Smooth muscle cell (in vitro differentiated cells): Measurements from ENCODE around the gene NAPA. TPM values are rescaled to one million over a fixed set of nuclear protein-coding genes. Genes with fewer than 3 reads are reported as not detected.

Experiments used
- DNase-seq: peaks from one replicate; lab custom pipeline; 2025; ENCODE audit not compliant: unreplicated experiment; lab: John Stamatoyannopoulos, UW
- H2AFZ ChIP-seq: fragments of 200-600 bp; sonication (generic); 2 replicates; pipeline ENCODE4 v1.6.0; 2016; ENCODE audit warnings: antibody characterized with exemption, low read depth, mild to moderate bottlenecking
- H3F3A ChIP-seq: fragments of 200-600 bp; sonication (generic); 2 replicates; pipeline ENCODE4 v1.6.0; 2017; ENCODE audit warnings: antibody characterized with exemption, low read depth
- H3K27ac ChIP-seq: fragments of 200-600 bp; sonication (generic); 2 replicates; pipeline ENCODE4 v1.5.1; 2016; ENCODE audit warnings: low read depth, mild to moderate bottlenecking
- H3K27me3 ChIP-seq: fragments of 200-600 bp; sonication (generic); 2 replicates; pipeline ENCODE4 v1.6.1; 2016; ENCODE audit warnings: low read depth, mild to moderate bottlenecking
- H3K36me3 ChIP-seq: fragments of 200-600 bp; sonication (generic); 2 replicates; pipeline ENCODE4 v1.5.1; 2016; ENCODE audit warnings: low read depth
- H3K4me1 ChIP-seq: fragments of 200-600 bp; sonication (generic); 2 replicates; pipeline ENCODE4 v1.5.1; 2016; ENCODE audit warnings: low read depth
- H3K4me2 ChIP-seq: fragments of 200-600 bp; sonication (generic); 2 replicates; pipeline ENCODE4 v1.6.0; 2016; ENCODE audit warnings: mild to moderate bottlenecking
- H3K4me3 ChIP-seq: fragments of 200-600 bp; sonication (generic); 2 replicates; pipeline ENCODE4 v1.5.1; 2016; ENCODE audit warnings: mild to moderate bottlenecking
- H3K79me2 ChIP-seq: fragments of 200-600 bp; sonication (generic); 2 replicates; pipeline ENCODE4 v1.6.0; 2016; ENCODE audit warnings: low read depth, mild to moderate bottlenecking
- H3K9ac ChIP-seq: fragments of 200-600 bp; sonication (generic); 2 replicates; pipeline ENCODE4 v1.6.0; 2016; ENCODE audit warnings: low read depth
- H3K9me3 ChIP-seq: fragments of 200-600 bp; sonication (generic); replicated peaks from 2 replicates; pipeline ENCODE4 v1.5.1; 2016; ENCODE audit warnings: low read depth
- H4K20me1 ChIP-seq: fragments of 200-600 bp; sonication (generic); 2 replicates; pipeline ENCODE4 v1.6.0; 2016; ENCODE audit warnings: low read depth
- WGBS: methylation state at CpG from one replicate; pipeline ENCODE4 v1.1.7; 2016; ENCODE audit warnings: low lambda C conversion rate; 5-methylcytosine and 5-hydroxymethylcytosine counted together
- polyA plus RNA-seq: library from polyadenylated mRNA; unstranded; fragments of >200 nt; fragmentation: Nextera tagmentation; extraction: Ambion mirVana; gene quantifications from 2 replicates; pipeline ENCODE4 v1.2.1, GENCODE V29; 2016
- total RNA-seq: library from RNA; depleted of rRNA; stranded (reverse); fragments of >200 nt; gene quantifications from 2 replicates; pipeline ENCODE4 v1.2.3, GENCODE V29; 2014
- TF ChIP-seq, protein P1 (sequence below): fragments of 200-600 bp; sonication (generic); IDR thresholded peaks from 2 replicates; pipeline ENCODE4 v1.5.1; 2017; ENCODE audit warnings: borderline replicate concordance, mild to moderate bottlenecking, antibody characterized with exemption; ENCODE audit not compliant: insufficient read depth, poor library complexity, severe bottlenecking

Gene NAPA
- total and polyA plus RNA-seq, 2 experiments from 2014 or later, result 65.0 to 78.7 TPM

DNA sequence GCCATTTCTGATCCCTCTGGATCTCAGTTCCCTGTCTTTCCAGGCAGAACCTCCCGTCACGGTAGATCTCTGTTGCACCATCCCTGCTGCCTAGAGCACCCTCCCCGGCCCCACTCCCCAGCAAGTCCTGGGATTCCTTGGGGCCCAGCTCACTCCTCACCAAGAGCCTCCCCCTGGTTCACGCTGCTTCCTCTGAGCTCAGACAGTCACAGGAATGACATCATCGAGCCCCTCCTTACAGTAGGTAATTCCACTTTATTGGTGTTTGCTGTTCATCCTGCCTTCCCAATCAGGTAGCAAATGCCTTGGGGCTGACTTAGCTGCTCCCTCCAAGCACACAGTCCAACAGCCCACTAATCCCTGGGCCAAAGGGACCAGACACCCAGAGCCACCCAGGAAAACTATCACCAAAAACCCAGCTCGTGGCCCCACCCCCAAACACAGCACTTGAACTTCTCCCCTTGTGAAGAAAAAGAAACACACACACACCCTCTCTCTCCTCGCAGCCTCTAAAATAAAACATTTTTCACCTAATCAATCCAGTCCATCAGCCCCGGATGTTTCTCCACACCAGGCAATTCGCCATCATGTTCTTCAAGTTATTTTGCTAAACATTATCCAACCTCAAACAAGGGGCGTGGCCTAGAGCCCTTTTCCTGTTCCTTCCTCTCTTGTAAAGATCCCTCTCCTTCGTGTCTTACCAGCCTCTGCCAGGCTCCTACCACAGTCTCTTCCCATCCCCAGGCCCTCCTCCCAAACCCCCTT lies 2.5 kb downstream of the NAPA start:
- H3F3A ChIP-seq, result no peaks in the 10 kb centered on the region
- H3K27me3 ChIP-seq, result no peaks in the 10 kb centered on the region
- DNase-seq, result no peak
- peaks cover 61% of the 10 kb centered on the region for H4K20me1 ChIP-seq
- H3K4me3 ChIP-seq, result peak overlapping the region; percentile 80
- no peaks in the 10 kb centered on the region for H3K9me3 ChIP-seq
- H2AFZ ChIP-seq, result no peak overlapping the region
- TF ChIP-seq, protein P1, sequence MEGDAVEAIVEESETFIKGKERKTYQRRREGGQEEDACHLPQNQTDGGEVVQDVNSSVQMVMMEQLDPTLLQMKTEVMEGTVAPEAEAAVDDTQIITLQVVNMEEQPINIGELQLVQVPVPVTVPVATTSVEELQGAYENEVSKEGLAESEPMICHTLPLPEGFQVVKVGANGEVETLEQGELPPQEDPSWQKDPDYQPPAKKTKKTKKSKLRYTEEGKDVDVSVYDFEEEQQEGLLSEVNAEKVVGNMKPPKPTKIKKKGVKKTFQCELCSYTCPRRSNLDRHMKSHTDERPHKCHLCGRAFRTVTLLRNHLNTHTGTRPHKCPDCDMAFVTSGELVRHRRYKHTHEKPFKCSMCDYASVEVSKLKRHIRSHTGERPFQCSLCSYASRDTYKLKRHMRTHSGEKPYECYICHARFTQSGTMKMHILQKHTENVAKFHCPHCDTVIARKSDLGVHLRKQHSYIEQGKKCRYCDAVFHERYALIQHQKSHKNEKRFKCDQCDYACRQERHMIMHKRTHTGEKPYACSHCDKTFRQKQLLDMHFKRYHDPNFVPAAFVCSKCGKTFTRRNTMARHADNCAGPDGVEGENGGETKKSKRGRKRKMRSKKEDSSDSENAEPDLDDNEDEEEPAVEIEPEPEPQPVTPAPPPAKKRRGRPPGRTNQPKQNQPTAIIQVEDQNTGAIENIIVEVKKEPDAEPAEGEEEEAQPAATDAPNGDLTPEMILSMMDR, result no peak
- WGBS, result 83% methylated on average over 11 of the region's 11 CpGs
- no peaks in the 10 kb centered on the region for H3K36me3 ChIP-seq
- H3K4me1 ChIP-seq, result peaks cover 6% of the 10 kb centered on the region
- H3K27ac ChIP-seq, result peak overlapping the region; percentile 42
- H3K4me2 ChIP-seq, result peak overlapping the region; percentile 89
- H3K9ac ChIP-seq, result no peak overlapping the region
- peaks cover 71% of the 10 kb centered on the region for H3K79me2 ChIP-seq

DNA sequence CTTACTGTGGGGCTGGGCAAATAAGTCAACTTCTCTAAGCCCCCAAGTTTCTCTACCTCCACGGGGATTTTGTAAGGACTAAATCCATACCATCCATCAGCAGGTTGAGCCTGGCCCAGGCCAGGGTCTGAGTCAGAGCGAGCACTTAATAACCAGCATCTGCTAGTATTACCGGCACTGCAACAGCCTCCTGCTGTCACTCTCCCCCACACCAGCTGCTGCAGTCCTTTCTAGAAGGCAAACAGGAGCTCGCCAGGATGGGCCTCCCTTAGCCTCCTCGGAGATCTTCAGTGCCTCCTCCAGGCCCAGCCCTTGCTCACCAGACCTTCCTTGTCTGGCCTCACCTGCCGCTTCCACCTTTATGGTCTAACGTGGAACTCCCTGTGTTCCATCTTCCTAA lies 3.2 kb downstream of the NAPA start:
- Histone ChIP-seq H3K36me3 (no peaks in the 10 kb centered on the region), H3F3A (no peaks in the 10 kb centered on the region), H3K9me3 (no peaks in the 10 kb centered on the region), H2AFZ (no peak overlapping the region), H3K27me3 (no peaks in the 10 kb centered on the region), H3K9ac (no peak overlapping the region), H4K20me1 (peaks cover 68% of the 10 kb centered on the region), H3K4me2 (no peak overlapping the region), H3K27ac (peak overlapping the region; percentile 42), H3K4me3 (no peak overlapping the region), H3K4me1 (peaks cover 6% of the 10 kb centered on the region), H3K79me2 (peaks cover 73% of the 10 kb centered on the region)
- 78% methylated on average over 7 of the region's 7 CpGs for WGBS
- TF ChIP-seq, protein P1, result no peak
- no peak for DNase-seq

DNA sequence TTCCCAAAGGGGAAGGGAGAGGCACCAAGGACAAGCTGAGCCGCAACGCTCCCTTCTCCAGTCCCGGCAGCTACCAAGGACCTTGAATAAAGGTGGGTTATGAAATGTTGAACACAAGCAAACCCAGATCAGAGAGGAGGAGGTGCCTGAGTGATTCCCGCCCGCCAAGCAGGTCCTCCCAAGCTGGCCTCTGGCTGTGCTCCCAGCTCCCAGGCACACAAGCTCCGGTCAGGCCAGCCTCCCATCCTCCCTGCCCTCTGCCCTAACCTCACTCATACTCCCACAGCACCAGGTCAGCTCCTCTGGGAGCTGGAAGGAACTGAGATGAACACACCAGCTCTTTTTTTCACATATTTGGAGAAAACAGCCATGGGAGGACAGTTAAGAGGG lies 3.7 kb downstream of the NAPA start:
- TF ChIP-seq, protein P1, result no peak
- Histone ChIP-seq H3F3A (no peaks in the 10 kb centered on the region), H3K9ac (no peak overlapping the region), H4K20me1 (peaks cover 73% of the 10 kb centered on the region), H3K36me3 (no peaks in the 10 kb centered on the region), H2AFZ (no peak overlapping the region), H3K27ac (no peak overlapping the region), H3K79me2 (peaks cover 79% of the 10 kb centered on the region), H3K4me2 (no peak overlapping the region), H3K4me3 (no peak overlapping the region), H3K4me1 (peaks cover 6% of the 10 kb centered on the region), H3K9me3 (no peaks in the 10 kb centered on the region), H3K27me3 (no peaks in the 10 kb centered on the region)
- WGBS, result 100% methylated on average over 6 of the region's 6 CpGs
- no peak for DNase-seq
